ENCODE results near the gene SLC25A22.

- TF ChIP-seq CTCF (IDR thresholded peaks at IDR 0.05): peak in 1 of 4 experiments; percentile 30
- no peak for TF ChIP-seq POLR2A (IDR thresholded peaks at IDR 0.05)
These were observed 34.5 kb upstream of the SLC25A22 start, which contains the start of gene CD151 for GRCh38 chr11:832529-833113.
